VCaP (cell line): ENCODE measurements around the gene SLC17A8.
"Not testable (repeated sequence)": the region's sequence is repeated elsewhere in the genome, so short reads cannot be mapped to it uniquely, and the experiment has no call there.

ENCODE experiments used
- H3K27ac ChIP-seq: fragments of 450-650 bp; 2 replicates; pipeline ENCODE4 v1.5.1; 2017
- CTCF ChIP-seq: fragments of 450-650 bp; conservative IDR thresholded peaks from 2 replicates; pipeline ENCODE4 v1.5.1; 2017; ENCODE audit warnings: mild to moderate bottlenecking, moderate library complexity

Gene SLC17A8

GRCh38 chr12:100356644-100357223, at the start of gene SLC17A8:
SLC17A8 (plus strand) TSS chr12:100357074; CDS start chr12:100357392, 318 bp downstream.
- TF ChIP-seq CTCF: no peak
- H3K27ac ChIP-seq: no peak within 1 kb of the TSS

DNA sequence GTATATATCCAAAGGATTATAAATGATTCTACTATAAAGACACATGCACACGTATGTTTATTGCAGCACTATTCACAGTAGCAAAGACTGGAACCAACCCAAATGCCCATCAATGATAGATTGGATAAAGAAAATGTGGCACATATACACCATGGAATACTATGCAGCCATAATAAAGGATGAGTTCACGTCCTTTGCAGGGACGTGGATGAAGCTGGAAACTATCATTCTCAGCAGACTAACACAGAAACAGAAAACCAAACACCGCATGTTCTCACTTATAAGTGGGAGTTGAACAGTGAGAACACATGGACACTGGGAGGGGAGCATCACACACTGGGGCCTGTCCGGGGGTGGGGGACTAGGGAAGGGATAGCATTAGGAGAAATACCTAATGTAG, 48.7 kb upstream of the SLC17A8 start:
- H3K27ac ChIP-seq: not testable (repeated sequence)

GRCh38 chr12:100311317-100311716, 45.6 kb upstream of the SLC17A8 start:
- H3K27ac ChIP-seq: no peak overlapping the region
- no peak for TF ChIP-seq CTCF

GRCh38 chr12:100317371-100317770, 39.5 kb upstream of the SLC17A8 start:
- no peak for TF ChIP-seq CTCF
- H3K27ac ChIP-seq: no peak overlapping the region

DNA sequence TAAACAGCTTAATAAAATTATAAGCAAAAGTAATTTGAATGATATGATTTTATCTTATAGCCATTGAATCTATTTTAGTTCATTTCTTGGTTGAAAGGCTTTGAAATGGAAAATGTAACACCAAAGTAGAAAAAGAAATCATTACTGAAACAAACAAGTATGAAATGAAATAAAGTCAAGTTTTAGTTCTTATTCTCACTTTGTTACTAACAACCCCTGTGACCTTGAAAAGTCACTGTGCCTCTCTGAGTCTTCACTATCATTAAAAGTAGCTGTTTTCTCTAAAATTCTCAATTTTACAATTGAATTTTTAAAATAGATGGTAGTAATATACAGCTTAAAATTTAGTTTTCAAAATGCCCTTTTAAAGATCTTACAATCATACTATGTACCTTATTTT, 32.4 kb upstream of the SLC17A8 start:
- TF ChIP-seq CTCF: no peak
- H3K27ac ChIP-seq: no peak overlapping the region

DNA sequence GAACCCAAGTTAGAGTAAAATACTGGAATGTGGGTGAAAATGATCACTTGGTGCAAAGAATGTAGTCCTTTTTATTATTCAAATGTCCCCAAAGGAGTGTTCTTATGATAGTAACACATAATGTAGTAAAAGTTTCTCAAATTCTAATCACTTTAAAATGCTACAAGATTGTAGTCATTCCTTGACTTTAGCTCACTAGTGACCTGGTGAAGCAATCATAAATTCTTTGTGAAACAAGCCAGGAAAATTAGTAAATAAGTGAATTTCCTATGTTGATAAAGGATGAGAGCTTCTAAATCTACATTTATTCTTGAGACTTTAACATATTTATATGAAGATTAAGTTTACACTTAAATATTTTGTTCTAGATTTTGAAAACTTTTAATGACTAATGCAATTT, 30.7 kb upstream of the SLC17A8 start:
- no peak overlapping the region for H3K27ac ChIP-seq
- TF ChIP-seq CTCF: no peak

GRCh38 chr12:100329800-100330199, 27.1 kb upstream of the SLC17A8 start:
- no peak for TF ChIP-seq CTCF
- H3K27ac ChIP-seq: no peak overlapping the region

DNA sequence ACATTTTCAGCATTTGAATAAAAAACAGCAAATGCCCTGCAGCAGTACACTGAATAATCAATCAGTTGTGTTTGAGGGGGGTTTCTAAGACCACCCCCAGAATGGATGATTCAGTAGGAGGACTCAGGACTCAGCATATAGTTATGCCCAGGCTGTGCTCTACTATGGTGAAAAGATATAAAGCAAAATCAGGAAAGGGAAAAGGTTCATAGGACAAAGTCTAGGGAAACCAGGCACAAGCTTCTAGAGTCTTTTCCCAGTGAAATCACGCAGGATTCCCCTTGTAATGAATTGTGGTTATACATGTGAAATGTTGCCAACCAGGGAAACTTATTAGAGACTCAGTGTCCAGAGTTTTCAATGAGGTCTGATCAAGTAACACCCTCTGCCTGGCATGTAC, 25.0 kb upstream of the SLC17A8 start:
- TF ChIP-seq CTCF: no peak

More for the DNA sequence above, 25.0 kb upstream of the SLC17A8 start:
- H3K27ac ChIP-seq: no peak overlapping the region
